Eye (tissue), 1 donor: ENCODE data around the gene COL19A1.
A peak's percentile ranks its signal among the peaks of the same experiment; 100 is the strongest.
"Not testable (repeated sequence)": the region's sequence is repeated elsewhere in the genome, so short reads cannot be mapped to it uniquely, and the experiment has no call there.

Experiments
- DNase-seq: peaks from one replicate; pipeline ENCODE4 v3.0.0-alpha.2; 2015

COL19A1 gene

GRCh38 chr6:69901361-69901760 lies 35.0 kb downstream of the COL19A1 start:
- no peak for DNase-seq

- DNase-seq: no peak
Observed at GRCh38 chr6:69907981-69908498, 41.7 kb downstream of the COL19A1 start.

DNA sequence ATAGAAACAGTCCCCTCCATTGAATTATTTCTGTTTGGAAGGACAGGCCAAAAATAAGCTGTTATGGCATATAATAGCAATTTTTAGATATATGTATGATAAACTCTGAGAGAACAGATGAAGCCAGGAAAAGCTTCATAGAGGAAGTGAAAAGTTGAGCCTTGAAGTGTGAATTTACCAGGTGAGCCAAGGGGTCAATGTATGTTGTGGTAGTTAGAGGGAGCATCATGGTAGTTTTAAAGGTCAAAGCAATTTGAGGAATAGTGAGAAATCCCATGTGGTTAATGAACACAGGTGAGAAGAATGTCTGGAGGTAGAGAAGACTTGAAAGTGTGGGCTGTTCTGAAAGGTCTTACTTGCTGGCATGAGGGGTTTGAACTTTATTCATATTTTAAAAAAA lies 47.0 kb downstream of the COL19A1 start:
- DNase-seq: no peak

- peak; percentile 75 for DNase-seq
Observed at GRCh38 chr6:69914015-69914485, 47.7 kb downstream of the COL19A1 start.

DNA sequence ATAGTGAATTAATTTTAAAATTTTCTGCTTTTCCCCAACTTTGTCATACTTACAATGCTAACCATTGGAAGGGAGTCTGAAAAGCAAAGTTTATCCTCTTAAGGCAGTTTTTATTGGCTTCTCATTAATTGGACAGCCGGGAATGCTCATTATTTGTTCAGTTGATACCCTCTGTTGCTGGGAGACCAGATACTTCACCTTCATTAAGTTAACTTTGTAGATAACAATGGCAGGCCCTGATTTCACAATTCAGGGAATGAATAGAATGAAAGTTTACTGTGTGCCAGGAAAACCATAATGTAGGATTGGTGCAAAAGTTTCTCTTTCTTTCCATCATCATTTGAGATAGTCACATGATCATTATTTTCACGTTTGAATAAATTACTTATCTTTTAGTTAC lies 49.0 kb downstream of the COL19A1 start:
- DNase-seq: peak; percentile 47

DNA sequence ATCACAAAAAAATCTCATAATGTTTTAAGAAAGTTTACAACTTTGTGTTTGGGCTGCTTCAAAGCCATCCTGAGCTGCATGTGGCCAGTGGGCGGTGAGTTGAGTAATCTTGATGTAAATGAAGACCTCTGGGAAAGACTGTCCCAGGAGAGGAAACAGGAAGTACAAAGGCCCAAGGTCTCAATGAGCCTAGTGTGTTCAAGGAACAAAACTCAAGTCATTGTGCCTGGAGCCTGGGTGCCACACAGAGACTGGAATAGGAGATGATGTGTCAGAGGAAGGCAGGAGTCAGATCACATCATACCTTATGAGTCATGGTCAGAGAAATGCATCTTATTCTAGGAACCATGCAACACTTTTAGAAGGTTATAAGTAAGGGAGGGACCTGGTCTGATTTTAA lies 51.5 kb downstream of the COL19A1 start:
- DNase-seq: no peak

- no peak for DNase-seq
Observed at GRCh38 chr6:69918813-69919475, 52.6 kb downstream of the COL19A1 start.

DNA sequence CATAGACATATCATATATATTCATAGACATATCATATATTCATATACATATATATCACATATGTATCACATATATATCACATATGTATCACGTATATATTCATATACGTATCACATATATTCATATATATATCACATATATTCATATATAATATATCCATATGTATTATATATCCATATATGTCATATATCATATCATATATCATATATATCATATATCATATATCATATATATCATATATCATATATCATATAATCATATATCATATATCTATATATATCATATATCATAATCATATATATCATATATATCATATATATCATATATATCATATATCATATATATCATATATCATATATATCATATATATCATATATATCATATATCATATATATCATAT lies 54.7 kb downstream of the COL19A1 start:
- DNase-seq: not testable (repeated sequence)

DNA sequence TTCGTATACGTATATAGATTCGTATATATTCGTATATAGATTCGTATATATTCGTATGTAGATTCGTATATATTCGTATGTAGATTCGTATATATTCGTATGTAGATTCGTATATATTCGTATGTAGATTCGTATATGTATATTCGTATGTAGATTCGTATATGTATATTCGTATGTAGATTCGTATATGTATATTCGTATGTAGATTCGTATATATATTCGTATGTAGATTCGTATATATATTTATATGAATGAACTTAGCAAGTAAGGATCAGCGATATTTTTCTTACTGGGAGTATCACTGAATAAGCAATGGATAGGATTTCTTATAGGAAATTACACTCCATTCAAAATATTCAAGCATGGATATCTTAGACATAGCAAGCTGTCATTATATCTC lies 55.3 kb downstream of the COL19A1 start:
- not testable (repeated sequence) for DNase-seq

GRCh38 chr6:69926745-69927144 lies 60.4 kb downstream of the COL19A1 start:
- no peak for DNase-seq

- DNase-seq: no peak
Observed at GRCh38 chr6:69933239-69933638, 66.9 kb downstream of the COL19A1 start.

- no peak for DNase-seq
Observed at GRCh38 chr6:69935079-69935478, 68.7 kb downstream of the COL19A1 start.

- DNase-seq: no peak
Observed at GRCh38 chr6:69936674-69937363, 70.5 kb downstream of the COL19A1 start.

- DNase-seq: no peak
Observed at GRCh38 chr6:69937402-69938136, 71.2 kb downstream of the COL19A1 start.

DNA sequence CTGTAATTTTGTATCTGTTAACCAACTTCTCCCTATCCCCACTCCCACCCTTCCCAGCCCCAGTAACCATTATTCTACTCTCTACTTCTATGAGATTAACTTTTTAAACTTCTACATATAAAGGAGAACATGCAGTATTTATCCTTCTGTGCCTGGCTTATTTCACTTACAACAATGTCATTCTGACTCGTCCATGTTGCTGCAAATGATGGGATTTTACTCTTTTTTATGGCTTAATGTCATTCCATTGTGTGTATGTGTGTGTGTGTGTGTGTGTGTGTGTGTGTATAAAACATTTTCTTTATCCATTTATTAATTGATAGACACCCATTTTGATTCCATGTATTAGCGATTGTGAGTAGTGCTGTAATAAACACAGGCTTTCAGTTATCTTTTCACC lies 76.1 kb downstream of the COL19A1 start:
- no peak for DNase-seq

DNA sequence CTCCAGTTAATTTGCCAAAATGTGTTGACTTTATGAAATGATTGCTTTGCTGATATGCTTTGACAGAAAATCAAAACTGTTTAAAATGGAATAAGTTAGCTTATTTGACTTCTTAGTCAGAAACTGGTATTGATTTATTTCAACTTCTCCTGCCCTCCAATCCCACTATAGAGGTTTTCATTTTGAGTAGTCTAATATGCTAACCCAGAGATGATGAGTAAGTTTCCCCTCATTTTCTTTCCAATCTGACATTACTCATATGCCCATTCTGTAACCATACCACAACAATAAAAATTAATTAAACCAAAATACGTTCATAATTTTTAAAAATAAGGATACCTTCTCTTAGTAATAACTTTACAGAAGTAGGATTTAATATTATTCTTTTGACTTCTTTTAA lies 78.8 kb downstream of the COL19A1 start:
- no peak for DNase-seq

GRCh38 chr6:69948479-69949114 lies 82.2 kb downstream of the COL19A1 start:
- no peak for DNase-seq

DNA sequence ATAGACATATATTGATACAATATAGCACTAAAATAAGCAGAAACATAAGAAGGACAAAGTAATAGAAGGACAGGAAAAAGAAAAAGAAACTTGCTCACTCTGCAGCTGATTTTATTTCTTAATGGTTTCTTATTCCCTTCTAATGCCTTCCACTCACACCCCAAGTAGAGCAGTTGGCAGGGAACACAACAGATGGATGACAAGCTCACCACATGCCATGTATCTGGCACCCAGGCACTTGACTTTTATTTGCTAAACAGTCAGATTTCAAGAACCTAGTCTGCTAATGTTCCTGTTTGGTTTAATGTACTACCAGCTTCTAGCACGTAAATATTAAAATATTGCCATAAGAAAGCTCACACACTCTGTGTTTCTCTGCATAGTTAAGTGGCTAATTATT lies 87.1 kb downstream of the COL19A1 start:
- no peak for DNase-seq

GRCh38 chr6:69954733-69955132 lies 88.4 kb downstream of the COL19A1 start:
- no peak for DNase-seq

GRCh38 chr6:69957985-69958559 lies 91.7 kb downstream of the COL19A1 start:
- no peak for DNase-seq

GRCh38 chr6:69958978-69959377 lies 92.6 kb downstream of the COL19A1 start:
- no peak for DNase-seq

GRCh38 chr6:69965974-69966373 lies 99.6 kb downstream of the COL19A1 start:
- not testable (repeated sequence) for DNase-seq

DNA sequence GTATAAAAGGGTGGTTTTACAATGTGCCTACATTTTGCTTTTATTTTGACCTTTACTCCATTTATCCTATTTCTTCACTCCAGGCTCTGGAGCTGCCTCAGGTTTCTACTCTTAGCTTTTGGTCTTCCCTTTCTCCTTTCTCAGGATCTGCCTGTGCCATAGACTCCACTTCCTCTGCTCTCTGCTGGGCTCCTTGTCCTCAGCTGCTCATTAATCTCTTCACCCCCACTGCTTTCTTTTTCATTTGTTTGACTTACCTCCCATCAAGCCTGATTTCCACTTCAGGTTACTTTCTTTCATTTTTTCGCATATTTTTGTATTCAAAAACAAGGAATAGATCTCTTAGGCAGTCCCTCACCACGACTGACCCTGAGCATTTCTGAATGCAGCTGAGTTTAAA lies 106.8 kb downstream of the COL19A1 start:
- no peak for DNase-seq
